ENCODE results near the gene ZNF397. TPM values are rescaled to one million over a fixed set of nuclear protein-coding genes. Genes with fewer than 3 reads are reported as not detected.
"Not testable (repeated sequence)": the region's sequence is repeated elsewhere in the genome, so short reads cannot be mapped to it uniquely, and the experiment has no call there.

The ZNF397 gene
- total RNA-seq = 10 to 100 TPM; 18.6 to 21.8 (median 19.4) TPM
- polyA plus RNA-seq = 12.5 TPM
- long read RNA-seq, donor 1, full-length matches to known transcripts = 10 of 21 reads
- long read RNA-seq, donor 1, partial matches to known transcripts = 1 of 21 reads
- long read RNA-seq, donor 1, other reads (novel, unspliced or antisense) = 10 of 21 reads
- long read RNA-seq, donor 2, full-length matches to known transcripts = 3 of 6 reads
- long read RNA-seq, donor 2, partial matches to known transcripts = 1 of 6 reads
- long read RNA-seq, donor 2, other reads (novel, unspliced or antisense) = 2 of 6 reads
- long read RNA-seq, donor 3, full-length matches to known transcripts = 16 of 30 reads
- long read RNA-seq, donor 3, partial matches to known transcripts = 2 of 30 reads
- long read RNA-seq, donor 3, other reads (novel, unspliced or antisense) = 12 of 30 reads
- long read RNA-seq, donor 4, partial matches to known transcripts = 0 of 3 reads
- long read RNA-seq, donor 4, other reads (novel, unspliced or antisense) = 3 of 3 reads

- H3K4me3 ChIP-seq (ENCODE audit: low read length) = peak within 1 kb of the TSS; percentile 87
- peak; percentile 99 to 100 (median 99) for DNase-seq
- no peaks in the 10 kb centered on the region for H3K4me1 ChIP-seq (ENCODE audit: control insufficient read depth, insufficient read depth, low read length)
- ATAC-seq = peak; percentile 100
- no peaks in the 10 kb centered on the region for H3K9me3 ChIP-seq (ENCODE audit: control insufficient read depth, low read length)
- intact Hi-C loops (cut with DNase I) = loop anchor here in 1 of 4 donors (5.0 kb wide), 1 partner anchor 101 kb away; the partner anchor contains the start of gene ZNF24
- H3K27ac ChIP-seq (ENCODE audit: low read length) = peak within 1 kb of the TSS; percentile 99
- no peaks in the 10 kb centered on the region for H3K27me3 ChIP-seq (ENCODE audit: control insufficient read depth, insufficient read depth)
- WGBS = under 1% methylated on average over 60 of the region's 60 CpGs
Measured at GRCh38 chr18:35240664-35241447, at the start of gene ZNF397. Gene ZNF397 (plus strand): TSS chr18:35241034. CDS start chr18:35242471, 1,437 bp downstream.

GRCh38 chr18:35191698-35192025 is 49.2 kb upstream of the ZNF397 start:
- ATAC-seq = no peak
- DNase-seq = no peak
- no peak overlapping the region for H3K27ac ChIP-seq (ENCODE audit: low read length)
- H3K4me3 ChIP-seq (ENCODE audit: low read length) = no peak overlapping the region
- H3K9me3 ChIP-seq (ENCODE audit: control insufficient read depth, low read length) = no peaks in the 10 kb centered on the region
- no peaks in the 10 kb centered on the region for H3K27me3 ChIP-seq (ENCODE audit: control insufficient read depth, insufficient read depth)
- no peaks in the 10 kb centered on the region for H3K4me1 ChIP-seq (ENCODE audit: control insufficient read depth, insufficient read depth, low read length)
- intact Hi-C loops (cut with DNase I) = no loop called here
- 73% methylated on average over 5 of the region's 5 CpGs for WGBS

GRCh38 chr18:35192415-35192814 is 48.4 kb upstream of the ZNF397 start:
- no peaks in the 10 kb centered on the region for H3K27me3 ChIP-seq (ENCODE audit: control insufficient read depth, insufficient read depth)
- intact Hi-C loops (cut with DNase I) = no loop called here
- DNase-seq (no peak), ATAC-seq (no peak)
- H3K4me1 ChIP-seq (ENCODE audit: control insufficient read depth, insufficient read depth, low read length) = no peaks in the 10 kb centered on the region
- H3K9me3 ChIP-seq (ENCODE audit: control insufficient read depth, low read length) = no peaks in the 10 kb centered on the region
- H3K4me3 ChIP-seq (ENCODE audit: low read length) = no peak overlapping the region
- H3K27ac ChIP-seq (ENCODE audit: low read length) = no peak overlapping the region
- WGBS = 90% methylated on average over 4 of the region's 4 CpGs

GRCh38 chr18:35193316-35193715 is 47.5 kb upstream of the ZNF397 start:
- no peaks in the 10 kb centered on the region for H3K9me3 ChIP-seq (ENCODE audit: control insufficient read depth, low read length)
- 70% methylated on average over 1 of the region's 1 CpG for WGBS
- H3K27me3 ChIP-seq (ENCODE audit: control insufficient read depth, insufficient read depth) = no peaks in the 10 kb centered on the region
- no peak for ATAC-seq
- intact Hi-C loops (cut with DNase I) = no loop called here
- no peak overlapping the region for H3K4me3 ChIP-seq (ENCODE audit: low read length)
- no peaks in the 10 kb centered on the region for H3K4me1 ChIP-seq (ENCODE audit: control insufficient read depth, insufficient read depth, low read length)
- DNase-seq = no peak
- H3K27ac ChIP-seq (ENCODE audit: low read length) = no peak overlapping the region

- Histone ChIP-seq H3K27ac (ENCODE audit: low read length) (no peak overlapping the region), H3K27me3 (ENCODE audit: control insufficient read depth, insufficient read depth) (no peaks in the 10 kb centered on the region), H3K4me3 (ENCODE audit: low read length) (no peak overlapping the region), H3K4me1 (ENCODE audit: control insufficient read depth, insufficient read depth, low read length) (no peaks in the 10 kb centered on the region), H3K9me3 (ENCODE audit: control insufficient read depth, low read length) (no peaks in the 10 kb centered on the region)
- no peak for DNase-seq
- WGBS = 55% methylated on average over 2 of the region's 2 CpGs
- no peak for ATAC-seq
- intact Hi-C loops (cut with DNase I) = no loop called here
Measured at GRCh38 chr18:35197296-35197695, 43.5 kb upstream of the ZNF397 start.

- Histone ChIP-seq H3K27ac (ENCODE audit: low read length) (no peak overlapping the region), H3K4me3 (ENCODE audit: low read length) (no peak overlapping the region), H3K9me3 (ENCODE audit: control insufficient read depth, low read length) (no peaks in the 10 kb centered on the region), H3K4me1 (ENCODE audit: control insufficient read depth, insufficient read depth, low read length) (no peaks in the 10 kb centered on the region), H3K27me3 (ENCODE audit: control insufficient read depth, insufficient read depth) (no peaks in the 10 kb centered on the region)
- ATAC-seq = no peak
- intact Hi-C loops (cut with DNase I) = no loop called here
- DNase-seq = no peak
- 65% methylated on average over 5 of the region's 5 CpGs for WGBS
Measured at GRCh38 chr18:35201256-35201931, 39.4 kb upstream of the ZNF397 start.

GRCh38 chr18:35203067-35203466 is 37.8 kb upstream of the ZNF397 start:
- DNase-seq = no peak
- Histone ChIP-seq H3K4me1 (ENCODE audit: control insufficient read depth, insufficient read depth, low read length) (no peaks in the 10 kb centered on the region), H3K27me3 (ENCODE audit: control insufficient read depth, insufficient read depth) (no peaks in the 10 kb centered on the region), H3K4me3 (ENCODE audit: low read length) (no peak overlapping the region), H3K9me3 (ENCODE audit: control insufficient read depth, low read length) (no peaks in the 10 kb centered on the region), H3K27ac (ENCODE audit: low read length) (no peak overlapping the region)
- intact Hi-C loops (cut with DNase I) = no loop called here
- ATAC-seq = peak in 1 of 2 donors; percentile 90
- WGBS = 19% methylated on average over 3 of the region's 3 CpGs

GRCh38 chr18:35205199-35205712 is 35.6 kb upstream of the ZNF397 start:
- intact Hi-C loops (cut with DNase I) = no loop called here
- Histone ChIP-seq H3K27ac (ENCODE audit: low read length) (no peak overlapping the region), H3K4me3 (ENCODE audit: low read length) (no peak overlapping the region), H3K4me1 (ENCODE audit: control insufficient read depth, insufficient read depth, low read length) (no peaks in the 10 kb centered on the region), H3K27me3 (ENCODE audit: control insufficient read depth, insufficient read depth) (no peaks in the 10 kb centered on the region), H3K9me3 (ENCODE audit: control insufficient read depth, low read length) (no peaks in the 10 kb centered on the region)
- no peak for ATAC-seq
- no peak for DNase-seq
- 94% methylated on average over 2 of the region's 2 CpGs for WGBS

GRCh38 chr18:35205746-35206458 is 34.9 kb upstream of the ZNF397 start:
- WGBS = 93% methylated on average over 22 of the region's 30 CpGs
- H3K4me1 ChIP-seq (ENCODE audit: control insufficient read depth, insufficient read depth, low read length); ATAC-seq; H3K27ac ChIP-seq (ENCODE audit: low read length); intact Hi-C loops (cut with DNase I); DNase-seq; H3K9me3 ChIP-seq (ENCODE audit: control insufficient read depth, low read length); H3K27me3 ChIP-seq (ENCODE audit: control insufficient read depth, insufficient read depth); H3K4me3 ChIP-seq (ENCODE audit: low read length): not testable (repeated sequence)

GRCh38 chr18:35215026-35215425 is 25.8 kb upstream of the ZNF397 start:
- DNase-seq (no peak), ATAC-seq (no peak)
- intact Hi-C loops (cut with DNase I) = no loop called here
- Histone ChIP-seq H3K4me3 (ENCODE audit: low read length) (no peak overlapping the region), H3K4me1 (ENCODE audit: control insufficient read depth, insufficient read depth, low read length) (no peaks in the 10 kb centered on the region), H3K9me3 (ENCODE audit: control insufficient read depth, low read length) (no peaks in the 10 kb centered on the region), H3K27me3 (ENCODE audit: control insufficient read depth, insufficient read depth) (no peaks in the 10 kb centered on the region), H3K27ac (ENCODE audit: low read length) (no peak overlapping the region)
- WGBS = 95% methylated on average over 1 of the region's 1 CpG
